Body of pancreas (tissue), 4 donors: ENCODE data around the gene SLC24A3. TPM values are rescaled to one million over a fixed set of nuclear protein-coding genes. Genes with fewer than 3 reads are reported as not detected.

ENCODE experiments used
- ATAC-seq: fragments of 150-250 bp; one replicate; pipeline ENCODE4 v1.9.1; 2016
- DNase-seq, 4 donors: peaks; one replicate each; pipeline ENCODE4 v3.0.0-alpha.2; 2019
- H3K27ac ChIP-seq, 4 donors: fragments of 200-600 bp; sonication (generic); 1 replicate in 3 of 4; 2 replicates in 1 of 4; pipeline versions ENCODE4 v1.5.1 to v1.6.1; 2016 to 2019; ENCODE audit warnings: mild to moderate bottlenecking in 1 of 4, mixed read lengths in 1 of 4, moderate library complexity in 1 of 4
- H3K27me3 ChIP-seq, 2 donors: fragments of 200-600 bp; sonication (generic); one replicate each; pipeline ENCODE4 v1.6.0; 2016; ENCODE audit warnings: mild to moderate bottlenecking in 1 of 2
- H3K36me3 ChIP-seq, 2 donors: fragments of 200-600 bp; sonication (generic); replicated peaks in 1 of 2; 2 replicates each; pipeline ENCODE4 v1.5.1; 2016; ENCODE audit warnings: low read depth in 2 of 2; ENCODE audit not compliant: insufficient read depth in 1 of 2
- H3K4me1 ChIP-seq: fragments of 200-600 bp; sonication (generic); one replicate; pipeline ENCODE4 v1.6.0; 2016
- H3K4me3 ChIP-seq, 2 donors: fragments of 200-600 bp; sonication (generic); 1 replicate in 1 of 2; 2 replicates in 1 of 2; pipeline ENCODE4 v1.5.1; 2016 to 2019
- H3K9me3 ChIP-seq, 3 donors: fragments of 200-600 bp; sonication (generic); 1 replicate in 2 of 3; 2 replicates in 1 of 3; pipeline ENCODE4 v1.5.1; 2016
- POLR2A ChIP-seq, 3 donors: fragments of 450-650 bp; IDR thresholded peaks; one replicate each; pipeline ENCODE4 v1.6.1; 2016; ENCODE audit warnings: antibody characterized with exemption in 3 of 3, mild to moderate bottlenecking in 2 of 3
- WGBS, 2 donors: methylation state at CpG; one replicate each; pipeline ENCODE4 v1.1.5; 2017; 5-methylcytosine and 5-hydroxymethylcytosine counted together
- intact Hi-C: fragments of 100-400 bp; cut with DNase I; formaldehyde crosslinking; loops from one replicate; pipeline ENCODE4 v1.15.1; 2023
- total RNA-seq, 2 donors: library from RNA; depleted of rRNA; stranded (reverse); fragments of >200 nt; gene quantifications; one replicate each; pipeline ENCODE4 v1.1.0, GENCODE V29; 2016
- TF ChIP-seq, protein P1 (sequence below), 7 experiments: fragments of 450-650 bp in 4 of 7; fragments of 200-600 bp in 3 of 7; sonication (generic) in 3 of 7; IDR thresholded peaks; one replicate each; pipeline ENCODE4 v1.5.1; 2016 to 2019; ENCODE audit warnings: antibody characterized with exemption in 7 of 7

Gene SLC24A3
- total RNA-seq, 2 donors from 2014 or later = 0.66 to 1.0 TPM

DNA sequence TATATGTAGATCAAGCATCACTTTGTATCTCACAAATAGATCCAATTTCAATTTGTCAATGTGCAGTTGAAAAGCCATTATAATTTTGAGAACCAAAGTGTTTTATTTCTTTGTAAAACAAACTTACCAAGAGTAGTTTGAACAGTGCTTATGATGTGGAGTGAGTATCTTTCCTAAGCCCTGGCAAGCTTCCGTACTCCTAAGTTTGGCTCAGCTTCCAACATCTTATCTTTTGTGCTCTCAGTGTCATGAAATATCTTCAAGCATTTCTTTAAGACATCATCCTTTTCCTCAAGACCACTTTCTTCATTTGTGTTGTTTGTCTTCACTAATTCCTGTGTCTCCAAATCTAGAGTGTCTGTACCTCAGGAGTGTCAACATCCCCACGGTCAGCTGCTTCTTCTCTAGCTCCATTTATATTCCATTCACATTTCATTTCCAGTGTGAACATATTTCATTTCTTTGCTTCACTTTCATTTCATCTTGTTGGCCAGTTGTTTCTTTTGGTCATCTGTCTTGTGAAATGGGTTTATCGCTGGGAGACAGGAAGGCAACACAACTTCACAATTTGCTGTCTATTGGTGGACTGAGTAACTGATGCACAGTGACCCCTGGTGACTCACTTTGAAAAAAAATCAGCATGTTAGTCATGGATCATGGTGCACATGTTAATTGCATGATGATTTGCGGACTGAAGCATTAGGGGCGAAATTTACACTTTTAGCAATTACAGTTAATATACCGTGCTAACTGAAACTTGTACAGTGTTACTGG lies 36.9 kb downstream of the SLC24A3 start:
- DNase-seq = peak in 1 of 4 donors; percentile 26
- ATAC-seq = no peak
- TF ChIP-seq POLR2A (IDR thresholded peaks at IDR 0.05) = no peak
- TF ChIP-seq, protein P1, sequence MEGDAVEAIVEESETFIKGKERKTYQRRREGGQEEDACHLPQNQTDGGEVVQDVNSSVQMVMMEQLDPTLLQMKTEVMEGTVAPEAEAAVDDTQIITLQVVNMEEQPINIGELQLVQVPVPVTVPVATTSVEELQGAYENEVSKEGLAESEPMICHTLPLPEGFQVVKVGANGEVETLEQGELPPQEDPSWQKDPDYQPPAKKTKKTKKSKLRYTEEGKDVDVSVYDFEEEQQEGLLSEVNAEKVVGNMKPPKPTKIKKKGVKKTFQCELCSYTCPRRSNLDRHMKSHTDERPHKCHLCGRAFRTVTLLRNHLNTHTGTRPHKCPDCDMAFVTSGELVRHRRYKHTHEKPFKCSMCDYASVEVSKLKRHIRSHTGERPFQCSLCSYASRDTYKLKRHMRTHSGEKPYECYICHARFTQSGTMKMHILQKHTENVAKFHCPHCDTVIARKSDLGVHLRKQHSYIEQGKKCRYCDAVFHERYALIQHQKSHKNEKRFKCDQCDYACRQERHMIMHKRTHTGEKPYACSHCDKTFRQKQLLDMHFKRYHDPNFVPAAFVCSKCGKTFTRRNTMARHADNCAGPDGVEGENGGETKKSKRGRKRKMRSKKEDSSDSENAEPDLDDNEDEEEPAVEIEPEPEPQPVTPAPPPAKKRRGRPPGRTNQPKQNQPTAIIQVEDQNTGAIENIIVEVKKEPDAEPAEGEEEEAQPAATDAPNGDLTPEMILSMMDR (IDR thresholded peaks at IDR 0.05) = peak in 1 of 7 experiments; percentile 12
- Histone ChIP-seq H3K4me3 (no peak overlapping the region), H3K4me1 (no peaks in the 10 kb centered on the region), H3K27ac (no peak overlapping the region), H3K9me3 (no peaks in the 10 kb centered on the region), H3K27me3 (no peaks in the 10 kb centered on the region), H3K36me3 (no peaks in the 10 kb centered on the region)
- WGBS, 2 donors = 61 to 64% methylated on average over 6 of the region's 6 CpGs
- intact Hi-C loops = no loop called here

DNA sequence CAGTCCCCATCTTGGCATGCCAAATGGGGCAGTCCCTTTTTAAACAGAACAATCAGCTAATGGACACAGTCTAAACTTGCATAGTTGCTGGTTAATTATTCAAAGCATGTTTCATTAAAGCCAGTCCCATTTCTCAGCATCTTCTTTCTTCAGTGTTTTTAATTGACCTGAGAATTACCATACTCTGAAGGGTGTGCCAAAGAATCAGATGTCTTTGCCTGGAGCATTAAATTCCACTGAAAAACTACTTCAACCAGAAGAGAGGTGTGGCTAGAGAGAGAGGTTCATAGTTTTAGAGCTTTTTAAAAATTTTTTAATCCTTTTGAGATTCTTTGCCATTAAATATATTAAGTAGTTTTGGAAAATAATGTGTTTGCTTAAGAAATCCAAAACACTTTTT lies 37.9 kb downstream of the SLC24A3 start:
- Histone ChIP-seq H3K36me3 (no peaks in the 10 kb centered on the region), H3K9me3 (no peaks in the 10 kb centered on the region), H3K4me1 (no peaks in the 10 kb centered on the region), H3K27ac (no peak overlapping the region), H3K4me3 (no peak overlapping the region), H3K27me3 (no peaks in the 10 kb centered on the region)
- TF ChIP-seq POLR2A (IDR thresholded peaks at IDR 0.05) = no peak
- TF ChIP-seq, protein P1 (IDR thresholded peaks at IDR 0.05) = no peak
- intact Hi-C loops = no loop called here
- DNase-seq = no peak
- ATAC-seq = no peak

DNA sequence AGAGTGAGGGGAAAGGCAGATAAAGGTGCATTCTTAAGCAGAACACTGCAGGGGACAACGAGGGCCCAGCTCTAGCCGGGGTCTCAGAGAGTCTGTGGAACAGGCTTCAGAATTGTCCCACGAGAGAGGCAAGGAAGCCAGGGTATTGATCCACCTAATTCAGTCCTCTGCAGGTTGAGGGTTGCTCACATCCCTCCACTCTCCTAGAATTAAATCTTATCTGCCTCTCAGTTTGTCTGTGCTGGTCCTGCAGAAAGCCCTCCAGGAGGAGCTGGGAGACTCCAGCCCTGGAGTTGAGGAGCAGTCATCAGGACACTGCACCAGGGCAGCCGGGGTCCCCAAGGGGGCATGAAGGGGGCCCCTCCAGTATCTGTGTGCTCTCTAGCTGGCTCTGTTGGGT lies 39.1 kb downstream of the SLC24A3 start:
- no peaks in the 10 kb centered on the region for H3K36me3 ChIP-seq
- DNase-seq (no peak), ATAC-seq (no peak)
- no peak overlapping the region for H3K4me3 ChIP-seq
- H3K27ac ChIP-seq = no peak overlapping the region
- WGBS, 2 donors = 61 to 69% methylated on average over 3 to 4 of the region's 4 CpGs
- H3K9me3 ChIP-seq = no peaks in the 10 kb centered on the region
- intact Hi-C loops = no loop called here
- H3K4me1 ChIP-seq = no peaks in the 10 kb centered on the region
- TF ChIP-seq, protein P1 (IDR thresholded peaks at IDR 0.05) = no peak
- no peak for TF ChIP-seq POLR2A (IDR thresholded peaks at IDR 0.05)
- no peaks in the 10 kb centered on the region for H3K27me3 ChIP-seq

DNA sequence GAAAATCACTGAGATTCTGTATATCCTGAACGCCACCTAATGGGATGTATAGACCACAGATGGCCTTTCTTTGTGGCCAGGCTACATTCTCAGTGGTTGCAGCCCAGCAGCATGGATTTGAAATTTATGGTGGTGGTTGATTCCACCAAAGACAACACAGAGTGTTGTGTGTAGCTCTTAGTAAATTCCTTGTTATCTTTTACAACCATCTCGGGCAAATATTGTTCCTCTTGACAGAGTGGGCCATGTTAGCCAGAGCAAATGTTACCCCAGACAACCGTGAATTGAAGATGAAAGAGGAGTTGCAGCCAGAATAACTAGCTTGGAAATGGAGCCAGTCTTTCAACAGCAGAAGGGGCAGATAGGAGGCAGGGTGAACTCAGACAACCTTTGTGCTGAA lies 39.5 kb downstream of the SLC24A3 start:
- Histone ChIP-seq H3K27me3 (no peaks in the 10 kb centered on the region), H3K36me3 (no peaks in the 10 kb centered on the region), H3K27ac (no peak overlapping the region), H3K9me3 (no peaks in the 10 kb centered on the region), H3K4me3 (no peak overlapping the region), H3K4me1 (no peaks in the 10 kb centered on the region)
- WGBS, 2 donors = 33 to 43% methylated on average over 3 of the region's 3 CpGs
- TF ChIP-seq, protein P1 (IDR thresholded peaks at IDR 0.05) = no peak
- intact Hi-C loops = no loop called here
- DNase-seq (no peak), ATAC-seq (no peak)
